Rectal smooth muscle tissue (tissue), 1 donor: ENCODE measurements around the gene CCDC6.
"Not testable (repeated sequence)": the region's sequence is repeated elsewhere in the genome, so short reads cannot be mapped to it uniquely, and the experiment has no call there.

Source experiments
- H3K27ac ChIP-seq: one replicate; pipeline ENCODE4 v1.7.0; 2013; ENCODE audit warnings: low read depth, low read length, inconsistent platforms
- H3K27me3 ChIP-seq: one replicate; pipeline ENCODE4 v1.7.0; 2013; ENCODE audit warnings: low read length; ENCODE audit not compliant: control insufficient read depth, insufficient read depth
- H3K36me3 ChIP-seq: one replicate; pipeline ENCODE4 v1.7.0; 2013; ENCODE audit warnings: low read length; ENCODE audit not compliant: control insufficient read depth, insufficient read depth
- H3K4me1 ChIP-seq: one replicate; pipeline ENCODE4 v1.7.0; 2013; ENCODE audit warnings: low read length; ENCODE audit not compliant: control insufficient read depth, insufficient read depth
- H3K4me3 ChIP-seq: one replicate; pipeline ENCODE4 v1.7.0; 2013; ENCODE audit warnings: low read length
- H3K9ac ChIP-seq: one replicate; pipeline ENCODE4 v1.7.0; 2013; ENCODE audit warnings: low read length

The CCDC6 gene

DNA sequence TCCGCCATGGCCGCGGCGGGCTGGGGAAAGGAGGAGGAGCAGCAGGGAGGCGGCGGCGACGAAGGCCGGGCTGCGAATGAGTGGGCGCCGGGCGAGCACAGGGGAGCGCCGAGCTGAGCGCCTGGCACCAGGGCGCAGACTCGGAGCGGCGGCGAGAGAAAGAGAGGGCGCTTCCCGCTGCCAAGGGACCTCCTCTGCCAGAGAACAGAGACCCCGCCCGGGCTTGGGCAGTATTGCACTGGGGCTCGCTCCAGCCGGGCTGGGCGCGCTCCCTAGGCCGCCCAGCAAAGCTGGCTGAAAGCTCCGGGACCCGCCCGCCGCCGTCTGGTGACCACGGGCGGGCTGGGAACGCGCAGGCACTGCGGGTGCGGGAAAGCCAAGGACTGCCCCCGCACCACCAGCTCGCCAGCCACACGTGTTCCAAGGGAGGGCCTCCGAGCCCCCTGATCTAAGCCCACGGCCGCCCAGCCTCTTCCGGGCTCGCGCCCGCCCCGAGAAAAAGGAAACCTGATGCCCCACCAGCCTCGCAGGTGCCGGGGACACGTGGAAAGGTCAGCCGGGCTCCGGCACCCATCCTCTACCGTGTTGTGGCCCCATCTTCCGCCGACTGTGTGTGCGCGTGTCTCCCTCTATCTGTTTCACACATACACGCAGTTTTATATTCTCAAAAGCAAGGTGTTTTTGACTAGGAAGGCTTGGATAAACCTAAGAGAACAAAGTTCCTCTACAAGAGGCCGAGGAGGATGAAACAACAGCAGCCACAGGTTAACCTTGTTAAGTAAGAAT is at the start of gene CCDC6:
TSS of gene CCDC6 (minus strand) at position 140 of the 786 bp plus-strand sequence. CDS start at position 8, 132 bp downstream.
- Histone ChIP-seq H3K27ac (peak within 1 kb of the TSS; percentile 79), H3K27me3 (no peaks in the 10 kb centered on the region), H3K4me3 (peak within 1 kb of the TSS; percentile 90), H3K9ac (peak within 1 kb of the TSS; percentile 84), H3K4me1 (peaks cover 15% of the 10 kb centered on the region), H3K36me3 (no peaks in the 10 kb centered on the region)

DNA sequence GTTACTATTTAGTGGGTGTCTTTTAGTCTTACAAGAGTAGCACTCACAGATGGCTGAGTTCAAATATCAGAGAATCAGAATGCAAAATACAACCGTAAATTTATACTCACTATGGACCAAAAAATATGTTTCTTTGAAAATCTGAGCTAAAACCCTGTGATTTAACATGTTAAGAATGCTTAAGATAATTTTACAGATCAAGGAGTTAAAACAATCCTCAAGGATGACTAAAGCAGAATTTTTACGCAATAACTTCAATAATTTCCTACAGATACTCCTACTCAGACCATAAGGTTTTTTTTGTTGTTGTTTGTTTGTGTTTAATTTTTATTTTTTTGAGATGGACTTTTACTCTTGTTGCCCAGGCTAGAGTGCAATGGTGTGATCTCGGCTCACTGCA is 47.9 kb upstream of the CCDC6 start:
- Histone ChIP-seq H3K36me3 (no peaks in the 10 kb centered on the region), H3K4me3 (no peak overlapping the region), H3K4me1 (no peaks in the 10 kb centered on the region), H3K27ac (no peak overlapping the region), H3K27me3 (no peaks in the 10 kb centered on the region), H3K9ac (no peak overlapping the region)

DNA sequence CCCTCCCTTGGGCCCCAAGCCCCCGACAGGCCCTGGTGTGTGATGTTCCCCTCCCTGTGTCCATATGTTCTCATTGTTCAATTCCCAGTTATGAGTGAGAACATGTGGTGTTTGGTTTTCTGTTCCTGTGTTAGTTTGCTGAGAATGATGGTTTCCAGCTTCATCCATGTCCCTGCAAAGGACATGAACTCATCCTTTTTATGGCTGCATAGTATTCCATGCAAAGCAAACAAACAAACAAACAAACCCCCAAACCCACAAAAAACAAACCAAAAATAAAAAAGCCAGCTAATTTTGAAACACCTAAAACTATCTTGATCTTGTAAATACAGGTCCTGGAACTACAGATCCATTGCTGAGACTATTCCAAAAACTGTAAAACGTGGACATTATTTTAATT is 47.4 kb upstream of the CCDC6 start:
- H3K36me3 ChIP-seq: not testable (repeated sequence)

DNA sequence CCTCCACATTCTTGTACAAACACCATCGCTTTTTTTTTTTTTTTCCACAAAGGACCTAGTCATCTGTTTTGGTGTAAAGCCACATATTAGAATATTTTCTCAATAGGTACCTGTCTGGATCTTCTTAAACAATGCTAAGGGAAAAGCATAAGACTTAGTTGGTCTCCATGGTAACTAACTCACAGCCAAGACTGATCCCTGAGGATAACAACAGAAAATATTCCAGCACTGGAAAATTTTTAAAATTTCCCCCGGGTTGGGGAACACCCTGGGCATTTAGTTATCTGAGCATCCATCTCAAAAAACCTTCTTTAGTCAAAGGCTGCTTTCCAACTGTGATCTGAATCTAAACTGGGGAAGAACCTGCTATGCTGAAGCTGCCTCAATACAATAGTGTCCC is 43.7 kb upstream of the CCDC6 start:
- Histone ChIP-seq H3K36me3 (no peaks in the 10 kb centered on the region), H3K9ac (no peak overlapping the region), H3K4me1 (no peaks in the 10 kb centered on the region), H3K27me3 (no peaks in the 10 kb centered on the region), H3K4me3 (no peak overlapping the region), H3K27ac (no peak overlapping the region)

More for the DNA sequence above, 47.4 kb upstream of the CCDC6 start:
- not testable (repeated sequence) for H3K4me1 ChIP-seq, H3K27me3 ChIP-seq, H3K9ac ChIP-seq, H3K27ac ChIP-seq, H3K4me3 ChIP-seq

DNA sequence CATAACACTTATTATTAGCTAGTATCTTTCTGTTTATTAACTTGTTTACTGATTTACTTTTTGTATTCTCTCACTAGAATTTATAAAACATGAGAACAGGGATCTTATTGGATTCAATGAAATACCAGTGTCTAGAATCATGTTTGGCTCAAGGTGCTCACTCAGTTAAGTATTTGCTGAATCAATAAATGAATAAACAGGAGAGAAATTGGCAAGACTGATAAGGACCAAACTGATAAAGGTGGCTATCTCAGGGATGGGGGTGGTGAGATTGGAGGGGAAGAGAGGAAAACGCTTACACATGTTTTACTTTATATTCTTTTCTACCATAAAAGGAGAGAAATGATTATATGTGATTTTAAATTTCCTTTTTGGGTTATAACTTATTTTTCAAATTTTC is 43.3 kb upstream of the CCDC6 start:
- no peak overlapping the region for H3K9ac ChIP-seq
- no peaks in the 10 kb centered on the region for H3K4me1 ChIP-seq
- no peaks in the 10 kb centered on the region for H3K27me3 ChIP-seq
- H3K27ac ChIP-seq: no peak overlapping the region
- no peaks in the 10 kb centered on the region for H3K36me3 ChIP-seq
- no peak overlapping the region for H3K4me3 ChIP-seq

DNA sequence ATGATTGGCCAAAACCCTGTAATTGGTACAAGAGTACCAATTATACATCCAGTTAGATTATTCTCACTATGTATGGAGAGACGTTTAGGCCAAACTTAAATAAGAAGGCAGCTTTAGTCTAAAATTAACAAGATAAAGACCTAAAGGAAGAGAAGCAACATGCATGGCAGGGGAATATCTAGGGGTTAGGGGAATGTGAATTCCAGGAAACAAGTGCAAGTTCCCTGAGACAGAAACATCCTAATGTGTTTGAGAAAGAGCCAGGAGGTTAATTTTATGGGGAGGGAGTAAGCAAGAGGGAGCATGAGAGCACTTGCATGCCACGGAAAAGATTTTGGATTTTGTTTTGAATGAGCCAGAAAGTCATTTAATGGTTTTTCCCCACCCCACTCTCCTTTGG is 39.6 kb upstream of the CCDC6 start:
- H3K36me3 ChIP-seq: no peaks in the 10 kb centered on the region

DNA sequence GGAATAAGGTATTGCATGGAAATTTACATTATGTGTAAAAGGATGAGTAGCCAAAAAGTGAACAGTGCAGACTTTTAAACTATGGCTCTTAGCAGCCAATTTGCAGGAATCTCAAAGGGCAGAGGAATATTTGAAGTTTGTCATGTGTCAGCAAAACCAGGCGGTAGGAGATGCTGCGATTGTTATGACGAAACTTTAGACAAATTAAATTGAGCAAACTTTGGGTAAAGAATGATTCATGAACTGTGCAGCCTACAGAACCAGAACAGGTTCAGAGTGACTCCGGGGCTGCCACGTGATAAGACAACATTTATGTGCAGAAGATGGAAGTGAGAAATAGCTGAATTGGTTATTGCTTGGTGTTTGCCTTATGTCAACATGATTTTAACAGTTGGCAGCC is 39.2 kb upstream of the CCDC6 start:
- H3K9ac ChIP-seq: no peak overlapping the region
- H3K4me1 ChIP-seq: no peaks in the 10 kb centered on the region
- H3K27ac ChIP-seq: no peak overlapping the region
- no peak overlapping the region for H3K4me3 ChIP-seq
- H3K36me3 ChIP-seq: no peaks in the 10 kb centered on the region
- H3K27me3 ChIP-seq: no peaks in the 10 kb centered on the region

More for the DNA sequence above, 39.6 kb upstream of the CCDC6 start:
- Histone ChIP-seq H3K27ac (no peak overlapping the region), H3K4me3 (no peak overlapping the region), H3K4me1 (no peaks in the 10 kb centered on the region), H3K9ac (no peak overlapping the region), H3K27me3 (no peaks in the 10 kb centered on the region)

DNA sequence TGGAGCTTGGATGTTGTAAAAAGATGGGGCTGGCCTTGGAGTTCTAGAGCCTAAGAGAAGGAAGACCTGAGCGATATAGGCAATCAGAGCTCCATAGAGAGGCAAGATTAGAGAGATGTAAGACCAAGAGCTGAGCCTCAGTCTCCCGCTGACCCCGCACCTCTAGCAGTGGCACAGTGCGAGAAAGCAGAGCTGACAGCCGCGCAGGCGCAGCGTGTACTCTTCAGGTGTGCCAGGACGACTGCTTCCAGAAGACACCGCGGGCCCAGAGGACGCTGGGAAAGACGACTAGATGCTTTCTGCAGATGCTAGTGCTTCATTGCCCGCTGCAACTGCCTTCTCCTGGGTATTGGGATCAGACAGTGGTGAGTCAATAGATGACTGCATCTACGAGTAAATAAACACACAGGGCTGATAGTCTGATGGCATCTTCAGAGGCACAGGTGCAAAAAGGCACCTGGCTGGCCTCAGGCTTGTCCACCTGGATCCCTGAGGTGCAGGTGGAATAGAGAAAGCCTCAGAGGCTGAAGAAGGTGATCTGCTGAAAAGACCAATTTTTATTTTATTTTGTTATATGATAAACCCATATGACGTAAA is 38.1 kb upstream of the CCDC6 start:
- Histone ChIP-seq H3K27ac (no peak overlapping the region), H3K36me3 (no peaks in the 10 kb centered on the region), H3K4me1 (no peaks in the 10 kb centered on the region), H3K27me3 (no peaks in the 10 kb centered on the region), H3K4me3 (no peak overlapping the region), H3K9ac (no peak overlapping the region)

DNA sequence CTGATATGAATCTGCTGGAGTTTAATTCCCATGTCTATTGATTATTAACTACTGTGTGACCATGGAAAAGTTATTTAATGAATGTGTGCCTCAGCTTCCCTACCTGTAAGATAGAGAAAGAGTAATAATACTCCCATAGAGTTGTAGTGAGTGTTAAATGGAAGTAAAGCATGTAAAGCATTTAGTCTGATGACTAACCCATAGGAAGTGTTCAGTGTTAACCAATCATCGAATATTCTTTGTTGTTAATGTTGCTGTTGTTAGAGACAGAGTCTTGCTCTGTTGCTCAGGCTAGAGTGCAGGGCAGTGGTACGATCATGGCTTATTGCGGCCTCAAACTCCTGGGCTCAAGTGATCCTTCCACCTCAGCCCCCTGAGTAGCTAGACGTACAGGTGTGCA is 36.2 kb upstream of the CCDC6 start:
- H3K4me3 ChIP-seq: no peak overlapping the region
- H3K4me1 ChIP-seq: no peaks in the 10 kb centered on the region
- H3K27ac ChIP-seq: no peak overlapping the region
- no peaks in the 10 kb centered on the region for H3K27me3 ChIP-seq
- no peaks in the 10 kb centered on the region for H3K36me3 ChIP-seq
- no peak overlapping the region for H3K9ac ChIP-seq

DNA sequence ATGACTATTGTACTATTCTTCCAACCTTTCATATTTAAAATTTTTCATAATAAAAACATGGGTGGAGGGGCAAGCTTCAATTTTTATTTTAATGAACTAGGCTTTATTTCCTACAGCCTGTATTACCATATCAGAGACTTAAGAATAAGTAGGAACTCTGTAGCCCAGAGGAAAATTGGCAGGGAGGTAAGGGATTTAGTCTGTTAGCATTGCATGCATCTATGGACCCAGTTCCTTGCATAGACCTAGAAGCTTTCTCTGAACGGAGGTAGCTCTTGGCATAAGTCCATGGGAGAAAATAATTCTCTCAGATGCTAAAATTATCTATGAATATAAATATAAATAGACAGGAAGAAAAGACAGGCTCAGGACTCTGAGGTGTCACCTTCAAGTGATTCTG is 31.4 kb upstream of the CCDC6 start:
- Histone ChIP-seq H3K9ac (no peak overlapping the region), H3K36me3 (no peaks in the 10 kb centered on the region), H3K4me3 (no peak overlapping the region), H3K27ac (no peak overlapping the region), H3K4me1 (no peaks in the 10 kb centered on the region), H3K27me3 (no peaks in the 10 kb centered on the region)

DNA sequence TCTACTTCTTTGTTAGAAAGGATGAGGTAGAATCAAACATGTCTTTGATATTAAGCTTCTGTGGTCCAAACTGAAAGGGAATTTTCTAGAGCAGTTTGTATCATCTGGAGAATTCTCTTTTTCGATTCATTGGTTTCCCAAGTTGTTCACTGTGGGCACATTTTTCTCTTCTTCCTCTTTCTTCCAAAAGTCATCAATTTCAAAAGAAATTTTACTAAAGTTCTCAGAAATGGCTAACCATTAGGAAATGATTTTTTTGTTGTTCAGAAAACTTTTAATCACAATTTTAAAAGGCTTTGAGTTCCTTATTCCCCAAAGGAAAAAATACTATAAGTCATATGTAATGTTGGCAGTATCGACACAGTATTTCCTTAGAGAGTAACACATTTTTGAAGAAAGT is 28.3 kb upstream of the CCDC6 start:
- H3K36me3 ChIP-seq: no peaks in the 10 kb centered on the region
- no peaks in the 10 kb centered on the region for H3K27me3 ChIP-seq
- no peaks in the 10 kb centered on the region for H3K4me1 ChIP-seq
- H3K4me3 ChIP-seq: no peak overlapping the region
- no peak overlapping the region for H3K27ac ChIP-seq
- H3K9ac ChIP-seq: no peak overlapping the region

DNA sequence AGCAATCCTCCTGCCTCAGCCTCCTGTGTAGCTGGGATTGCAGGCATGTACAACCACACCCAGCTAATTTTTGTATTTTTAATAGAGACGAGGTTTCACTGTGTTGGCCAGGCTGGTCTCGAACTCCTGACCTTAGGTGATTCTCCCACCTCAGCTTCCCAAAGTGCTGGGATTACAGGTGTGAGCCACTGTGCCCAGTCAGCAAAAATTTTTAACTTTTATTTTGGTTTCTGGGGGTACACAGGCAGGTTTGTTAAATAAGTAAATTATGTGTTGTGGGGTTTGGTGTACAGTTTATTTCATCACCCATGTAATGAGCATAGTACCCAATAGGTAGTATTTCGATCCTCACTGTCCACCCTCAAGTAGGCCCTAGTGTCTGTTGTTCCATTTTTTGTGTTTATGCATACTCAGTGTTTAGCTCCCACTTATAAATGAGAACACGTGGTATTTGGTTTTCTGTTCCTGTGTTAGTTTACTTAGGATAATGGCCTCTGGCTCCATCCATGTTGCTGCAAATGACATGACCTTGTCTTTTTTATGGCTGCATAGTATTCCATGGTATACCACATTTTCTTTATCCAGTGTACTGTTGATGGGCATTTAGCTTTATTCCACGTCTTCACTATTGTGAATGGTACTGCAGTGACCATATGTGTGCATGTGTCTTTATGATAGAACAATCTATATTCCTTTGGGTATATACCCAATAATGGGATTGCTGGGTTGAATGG is 24.6 kb upstream of the CCDC6 start:
- H3K9ac ChIP-seq, H3K4me3 ChIP-seq, H3K27me3 ChIP-seq, H3K27ac ChIP-seq, H3K36me3 ChIP-seq, H3K4me1 ChIP-seq: not testable (repeated sequence)
